GM19438 (cell line): ENCODE measurements around the gene GOLIM4.

Experiments
- ATAC-seq: cut with Tn5 transposase; IDR thresholded peaks from one replicate; pipeline ENCODE4 v1.9.1; 2021; ENCODE audit warnings: low read depth; ENCODE audit not compliant: unreplicated experiment

The GOLIM4 gene

GRCh38 chr3:168006584-168006983 lies 89.1 kb downstream of the GOLIM4 start:
- ATAC-seq, result no peak

DNA sequence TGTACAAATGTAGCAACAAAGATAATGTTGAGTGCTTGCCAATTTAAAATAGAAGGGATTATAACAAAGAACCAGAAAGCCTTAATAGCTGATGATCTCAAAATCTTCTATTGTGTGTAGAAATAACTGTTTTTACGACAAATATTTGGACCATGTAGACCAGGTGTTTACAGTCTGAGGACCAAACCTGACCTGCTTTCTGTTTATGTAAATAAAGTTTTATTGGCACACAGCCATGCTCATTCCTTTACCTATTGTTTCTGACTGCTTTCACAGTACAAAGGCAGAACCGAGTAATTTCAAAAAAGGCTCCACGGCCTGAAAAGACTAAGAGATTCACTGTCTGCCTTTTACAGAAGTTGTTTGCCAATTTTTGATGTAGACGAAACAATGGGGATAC lies 91.8 kb downstream of the GOLIM4 start:
- ATAC-seq, result no peak

GRCh38 chr3:168002786-168003368 lies 92.8 kb downstream of the GOLIM4 start:
- no peak for ATAC-seq

DNA sequence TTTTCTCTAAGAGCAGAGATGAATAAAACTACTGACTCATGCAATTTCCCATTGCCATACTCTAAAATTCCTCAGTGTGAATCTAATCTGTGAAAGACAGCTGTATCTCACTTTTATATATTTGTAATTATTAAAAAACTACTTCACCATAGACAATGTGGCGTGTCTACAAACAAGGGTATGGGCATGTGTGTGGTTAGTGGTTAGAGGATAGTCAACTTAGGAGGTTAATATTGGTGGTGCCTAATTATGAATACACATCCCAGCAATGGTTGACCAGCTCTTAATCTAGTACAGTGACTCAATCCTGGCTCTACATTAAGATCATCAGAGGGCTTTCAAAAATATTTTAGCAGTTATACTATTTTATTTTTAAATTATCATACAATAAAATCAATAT lies 94.5 kb downstream of the GOLIM4 start:
- ATAC-seq, result no peak

GRCh38 chr3:167998253-167998652 lies 97.5 kb downstream of the GOLIM4 start:
- no peak for ATAC-seq

- no peak for ATAC-seq
Observed at GRCh38 chr3:167996514-167996913, 99.2 kb downstream of the GOLIM4 start.

GRCh38 chr3:167992381-167992780 lies 103.3 kb downstream of the GOLIM4 start:
- ATAC-seq, result no peak

- ATAC-seq, result no peak
Observed at GRCh38 chr3:167991213-167991612, 104.5 kb downstream of the GOLIM4 start.

DNA sequence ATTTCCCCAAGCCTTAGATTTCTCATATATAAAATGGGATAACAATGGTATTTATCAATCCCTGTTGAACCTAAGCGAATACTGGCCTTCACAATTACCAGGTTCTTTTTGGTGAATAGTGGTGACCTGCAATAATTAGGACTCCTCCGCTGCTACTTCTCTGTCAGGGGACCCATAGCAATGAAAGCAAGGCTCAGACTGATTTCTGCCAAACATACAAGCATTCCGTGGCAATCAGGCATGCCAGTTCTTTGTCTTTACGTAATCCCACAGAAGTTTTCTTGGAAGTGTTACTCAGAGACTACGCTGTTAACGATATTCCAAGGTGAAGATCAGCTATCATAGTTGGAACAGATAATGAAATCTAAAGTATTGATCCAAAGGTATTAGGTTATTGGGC lies 105.7 kb downstream of the GOLIM4 start:
- ATAC-seq, result no peak

DNA sequence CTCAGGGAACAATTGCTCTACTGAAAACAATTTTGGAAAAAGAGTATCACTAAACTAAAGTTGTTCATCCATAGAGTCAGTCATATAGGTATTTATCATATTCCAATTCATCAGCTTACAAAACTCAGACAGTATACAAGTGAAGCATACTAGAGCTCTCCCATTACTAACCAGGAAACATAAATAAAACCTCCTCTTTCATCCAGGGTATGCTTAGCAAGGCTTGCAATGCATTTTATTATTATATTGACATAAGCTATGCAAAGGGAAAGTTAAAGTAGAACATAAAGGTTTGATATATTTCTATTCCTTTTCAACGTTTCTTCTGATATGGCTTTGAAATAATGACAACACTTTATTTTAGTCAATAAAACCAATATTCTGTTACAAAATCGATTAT lies 106.7 kb downstream of the GOLIM4 start:
- no peak for ATAC-seq

DNA sequence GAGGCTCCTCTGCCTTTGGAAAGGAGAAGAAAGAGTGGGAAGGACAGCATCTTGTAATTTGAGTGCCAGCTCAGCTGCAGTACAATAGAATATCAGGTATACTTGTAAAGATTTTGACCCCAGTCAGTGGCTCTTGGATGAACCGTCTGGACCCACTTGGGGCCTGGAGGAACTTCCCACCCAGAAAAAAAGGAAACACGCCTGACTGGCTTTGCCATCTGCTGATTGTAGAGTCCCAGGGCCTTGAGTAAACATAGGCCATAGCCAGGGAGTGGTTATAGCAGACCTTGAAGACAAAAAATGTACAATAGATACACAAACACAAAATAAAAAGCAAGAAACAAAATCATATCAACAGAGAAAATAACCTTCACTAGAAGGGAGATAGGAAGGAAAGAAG lies 112.1 kb downstream of the GOLIM4 start:
- ATAC-seq, result no peak

DNA sequence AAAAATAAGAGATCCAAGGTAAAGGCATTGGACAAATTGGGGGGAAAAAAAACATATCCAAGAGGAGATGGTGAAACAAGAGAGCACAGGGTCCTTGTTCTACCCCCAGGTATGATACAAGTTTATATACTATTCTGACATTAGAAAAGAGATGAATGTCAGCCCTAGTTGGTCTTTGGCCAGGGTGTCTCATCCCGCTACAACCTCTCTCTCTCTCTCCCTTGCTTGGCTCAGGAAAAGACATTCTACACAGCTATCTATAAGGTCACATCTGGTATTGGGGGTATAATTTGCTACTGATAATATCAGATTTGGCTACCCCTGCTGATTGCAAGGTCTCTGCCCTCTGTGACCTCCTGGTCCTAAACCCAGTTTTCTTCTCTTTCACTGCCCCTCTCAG lies 117.2 kb downstream of the GOLIM4 start:
- no peak for ATAC-seq

DNA sequence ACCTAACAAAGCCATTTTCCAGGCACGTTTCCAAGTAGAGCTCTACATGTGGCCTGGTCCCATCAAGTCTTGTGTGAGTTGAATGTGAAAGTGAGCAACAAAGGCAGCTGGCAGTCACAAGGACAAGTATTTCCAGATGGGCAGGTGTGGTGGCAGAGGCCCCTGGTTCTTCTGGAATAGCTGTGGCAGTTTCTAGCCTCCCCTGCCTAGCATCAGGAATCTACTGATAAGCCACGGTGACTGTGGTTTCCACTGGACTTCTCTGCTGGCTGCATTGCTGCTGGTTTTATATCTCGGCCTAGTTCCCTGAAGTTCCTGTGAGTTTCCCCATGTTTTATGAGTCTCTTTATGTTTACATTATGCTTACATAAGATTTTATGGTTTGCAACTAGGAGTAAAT lies 117.7 kb downstream of the GOLIM4 start:
- no peak for ATAC-seq

DNA sequence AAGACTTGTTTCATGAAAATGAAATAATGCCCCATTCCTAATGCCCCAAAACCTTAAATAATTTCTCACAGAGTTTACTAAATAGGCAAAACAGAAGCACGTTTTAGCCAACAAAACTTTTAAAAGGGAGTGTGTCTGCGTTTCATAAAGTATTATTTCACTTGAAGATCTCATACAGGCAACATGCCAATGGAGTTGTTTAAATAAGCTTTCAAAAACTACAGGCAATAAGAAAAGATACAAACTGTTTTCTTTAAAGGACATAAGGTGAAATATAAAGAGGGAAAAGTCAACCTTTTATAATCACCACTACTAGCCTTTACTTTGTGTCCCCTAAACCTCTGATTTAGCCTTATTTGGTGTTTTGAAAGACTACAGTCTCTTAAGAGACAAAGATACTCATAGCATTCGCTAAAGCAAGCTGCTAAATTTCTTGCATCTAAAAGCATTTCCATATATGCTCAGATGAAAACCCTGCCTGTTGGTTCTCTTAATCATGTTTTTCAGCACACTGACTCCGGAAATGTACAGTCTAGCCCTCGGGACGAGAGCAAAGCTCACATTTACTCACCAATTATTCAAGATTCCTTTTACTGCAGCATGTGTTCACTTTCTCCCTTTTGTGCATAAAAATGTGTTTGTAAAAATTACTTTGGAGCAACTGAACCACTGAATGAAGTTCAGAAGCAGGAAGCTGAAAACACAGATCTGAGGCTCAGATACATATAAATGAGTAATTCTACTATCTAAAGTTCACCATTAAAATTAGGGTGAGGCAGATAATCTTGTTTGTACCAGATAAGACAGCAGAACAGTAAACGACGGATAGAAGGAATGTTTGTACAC lies 119.0 kb downstream of the GOLIM4 start:
- ATAC-seq, result no peak

DNA sequence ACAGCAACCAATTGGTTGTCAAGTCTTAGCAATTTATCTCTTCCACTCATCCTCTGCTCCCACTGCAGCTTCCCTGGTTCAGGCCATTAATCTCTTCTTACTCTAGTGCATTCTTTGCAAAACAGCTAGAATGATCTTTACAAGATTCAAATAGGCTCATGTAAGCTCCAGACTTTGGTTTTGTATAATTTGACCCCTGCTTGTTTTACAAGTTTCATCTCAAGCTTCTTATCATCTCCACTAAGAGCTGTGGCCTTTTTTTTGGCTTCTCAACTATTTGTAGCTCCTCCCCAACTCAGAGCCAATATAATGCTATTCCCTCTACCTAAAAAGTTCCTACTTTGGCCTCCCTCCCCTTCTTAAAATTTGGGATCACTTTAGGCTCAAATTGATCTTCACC lies 121.8 kb downstream of the GOLIM4 start:
- ATAC-seq, result no peak

- no peak for ATAC-seq
Observed at GRCh38 chr3:167973046-167973445, 122.7 kb downstream of the GOLIM4 start.

DNA sequence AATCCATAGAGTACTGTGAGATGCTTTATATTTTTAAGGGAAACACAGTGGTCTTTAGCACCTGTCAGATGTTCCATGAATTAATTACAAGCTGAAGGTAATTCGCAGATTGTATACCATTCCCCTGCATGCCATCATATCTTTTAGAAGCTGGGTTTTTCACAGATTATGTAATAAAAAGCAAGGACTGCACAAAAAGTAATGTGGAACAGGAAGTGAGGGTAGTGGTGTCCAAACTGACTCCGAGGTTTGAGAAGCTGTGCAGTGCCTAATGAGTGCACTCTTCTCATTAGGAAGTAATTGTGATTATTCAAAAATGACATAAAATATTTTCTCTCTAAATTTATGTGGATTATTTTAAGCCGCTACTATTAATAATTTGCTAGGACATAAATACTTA lies 123.2 kb downstream of the GOLIM4 start:
- ATAC-seq, result no peak

- no peak for ATAC-seq
Observed at GRCh38 chr3:167969548-167969947, 126.2 kb downstream of the GOLIM4 start.

DNA sequence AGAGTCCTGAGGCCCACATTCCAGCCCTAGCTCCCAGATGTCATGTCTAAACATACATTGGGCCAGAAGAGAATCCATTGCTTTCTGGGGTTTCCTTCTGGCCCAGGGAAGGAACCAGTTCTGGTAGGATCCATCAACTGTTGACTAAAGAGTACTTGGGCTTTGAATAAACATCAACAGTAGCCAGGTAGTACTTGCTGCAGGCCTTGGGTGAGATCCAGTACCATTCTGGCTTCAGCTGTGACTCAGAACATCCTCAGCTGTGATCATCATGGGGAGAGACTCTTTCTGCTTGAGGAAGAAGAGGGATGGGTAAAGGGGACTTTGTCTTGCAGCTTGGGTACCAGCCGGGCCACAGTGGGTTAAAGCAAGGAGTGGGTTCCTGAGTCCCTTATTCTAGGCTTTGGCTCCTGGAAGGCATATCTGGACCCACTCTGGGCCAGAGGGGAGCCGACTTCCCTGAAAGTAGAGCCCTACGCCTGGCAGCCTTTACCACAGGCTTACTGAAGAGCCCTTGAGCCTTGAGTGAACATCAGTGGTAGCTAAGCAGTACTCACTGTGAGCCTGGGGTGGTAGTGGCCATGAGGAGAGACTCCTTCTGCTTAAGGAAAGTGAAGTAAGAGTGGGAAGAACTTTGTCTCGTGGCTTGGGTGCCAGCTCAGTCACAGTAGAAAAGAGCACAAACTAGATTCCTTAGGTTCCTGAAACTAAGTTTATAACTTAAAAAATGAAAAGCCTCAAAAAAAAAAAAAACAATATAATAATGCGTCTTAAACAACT lies 128.3 kb downstream of the GOLIM4 start:
- no peak for ATAC-seq
